Stimulated activated effector memory CD8-positive, alpha-beta T cell treated with anti-CD3 and anti-CD28 coated beads, Interleukin-12 subunit alpha, Interleukin-12 subunit beta, amount 100 ng/mL, for 72 hours (primary cell): Measurements from ENCODE around the gene LYVE1.

ENCODE experiments used
- ATAC-seq: fragments of 150-1000 bp; cut with Tn5 transposase; 2 replicates; pipeline ENCODE4 v1.10.0; 2021
- DNase-seq, 2 donors: peaks; one replicate each; pipeline ENCODE4 v3.0.0; 2021 to 2022; ENCODE audit warnings: low spot score in 2 of 2
- H3K27ac Mint-ChIP-seq: one replicate; pipeline ENCODE4 v1.8.0; 2022; ENCODE audit warnings: mild to moderate bottlenecking, mixed read lengths
- H3K36me3 Mint-ChIP-seq: one replicate; pipeline ENCODE4 v1.8.0; 2022; ENCODE audit warnings: mild to moderate bottlenecking, mixed read lengths
- H3K4me1 Mint-ChIP-seq: one replicate; pipeline ENCODE4 v1.8.0; 2022; ENCODE audit warnings: mixed read lengths
- H3K4me3 Mint-ChIP-seq: one replicate; pipeline ENCODE4 v1.8.0; 2022; ENCODE audit warnings: mild to moderate bottlenecking, mixed read lengths
- H3K9me3 Mint-ChIP-seq: one replicate; pipeline ENCODE4 v1.8.0; 2022; ENCODE audit warnings: mixed read lengths

LYVE1 gene

DNA sequence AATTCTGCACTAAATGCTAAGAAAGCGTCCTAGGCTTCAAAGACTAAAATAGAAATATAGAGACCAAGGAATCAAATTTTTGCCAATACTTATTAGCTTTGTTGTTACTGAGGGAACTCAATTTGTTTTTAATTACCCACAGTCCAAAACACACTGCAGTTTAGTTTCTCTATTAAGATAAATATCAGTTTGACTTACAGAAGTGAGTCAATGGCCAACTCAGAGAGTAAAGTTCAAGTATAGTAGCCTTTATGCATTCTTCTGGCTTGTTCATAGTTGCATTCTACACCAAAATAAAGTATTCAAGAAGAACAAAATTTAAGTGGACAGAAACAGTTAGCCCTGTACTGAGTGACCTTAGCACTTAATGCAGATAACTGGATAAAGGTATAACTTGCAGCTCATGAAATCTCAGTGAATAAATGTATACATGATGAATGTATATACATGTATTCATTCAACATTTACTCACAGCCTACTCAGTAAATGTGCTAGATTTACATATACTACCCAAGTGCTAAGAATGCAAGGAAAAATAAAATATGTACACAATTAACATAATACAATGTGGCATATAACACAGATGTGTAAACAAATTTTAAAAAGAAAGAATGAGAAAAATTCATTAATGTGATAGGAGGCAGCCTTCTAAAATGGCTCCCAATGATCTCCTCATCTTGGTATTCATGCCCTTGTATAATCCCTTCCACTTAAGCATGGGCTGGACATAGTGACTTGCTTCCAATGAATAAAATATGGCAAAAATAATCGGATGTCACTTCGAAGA is 17.8 kb downstream of the LYVE1 start:
- H3K4me1 Mint-ChIP-seq: no peaks in the 10 kb centered on the region
- H3K36me3 Mint-ChIP-seq: no peaks in the 10 kb centered on the region
- DNase-seq: no peak
- no peak overlapping the region for H3K4me3 Mint-ChIP-seq
- peak; percentile 42 for ATAC-seq
- H3K9me3 Mint-ChIP-seq: no peaks in the 10 kb centered on the region
- H3K27ac Mint-ChIP-seq: no peak overlapping the region

- Mint-ChIP-seq H3K9me3 (no peaks in the 10 kb centered on the region), H3K4me1 (peaks cover 9% of the 10 kb centered on the region), H3K36me3 (no peaks in the 10 kb centered on the region), H3K27ac (no peak overlapping the region), H3K4me3 (no peak overlapping the region)
- DNase-seq (no peak), ATAC-seq (no peak)
Observed at GRCh38 chr11:10544491-10545465, 23.7 kb downstream of the LYVE1 start.

DNA sequence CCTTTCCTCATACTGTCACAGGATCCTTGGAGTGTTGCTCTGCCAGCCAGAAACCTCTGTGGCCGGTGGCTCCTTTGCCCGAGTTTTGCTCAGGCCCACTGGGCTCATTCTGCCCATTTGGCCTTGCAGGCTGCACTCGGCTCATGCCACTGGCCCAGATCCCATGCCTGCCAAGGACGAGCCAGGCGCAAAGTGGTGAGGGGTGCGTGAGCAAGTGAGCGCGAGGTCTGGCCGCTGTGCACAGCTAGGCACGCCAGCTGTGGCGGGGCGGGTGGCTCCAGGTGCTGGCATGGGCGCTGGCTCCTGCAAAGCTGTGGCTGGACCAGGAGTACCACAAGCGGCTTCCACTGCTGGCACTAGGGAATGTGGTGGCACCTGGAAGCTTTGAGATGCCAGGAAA is 24.7 kb downstream of the LYVE1 start:
- ATAC-seq: no peak
- H3K36me3 Mint-ChIP-seq: no peaks in the 10 kb centered on the region
- no peak overlapping the region for H3K27ac Mint-ChIP-seq
- peaks cover 13% of the 10 kb centered on the region for H3K4me1 Mint-ChIP-seq
- no peak for DNase-seq
- no peak overlapping the region for H3K4me3 Mint-ChIP-seq
- H3K9me3 Mint-ChIP-seq: no peaks in the 10 kb centered on the region

GRCh38 chr11:10542776-10543175 is 25.7 kb downstream of the LYVE1 start:
- Mint-ChIP-seq H3K4me3 (no peak overlapping the region), H3K4me1 (peaks cover 13% of the 10 kb centered on the region), H3K9me3 (no peaks in the 10 kb centered on the region), H3K36me3 (no peaks in the 10 kb centered on the region), H3K27ac (no peak overlapping the region)
- ATAC-seq (no peak), DNase-seq (no peak)

GRCh38 chr11:10541561-10541930 is 26.9 kb downstream of the LYVE1 start:
- Mint-ChIP-seq H3K27ac (peak overlapping the region; percentile 80), H3K4me3 (peak overlapping the region; percentile 79), H3K4me1 (peaks cover 14% of the 10 kb centered on the region), H3K9me3 (no peaks in the 10 kb centered on the region), H3K36me3 (no peaks in the 10 kb centered on the region)
- DNase-seq (no peak), ATAC-seq (no peak)

DNA sequence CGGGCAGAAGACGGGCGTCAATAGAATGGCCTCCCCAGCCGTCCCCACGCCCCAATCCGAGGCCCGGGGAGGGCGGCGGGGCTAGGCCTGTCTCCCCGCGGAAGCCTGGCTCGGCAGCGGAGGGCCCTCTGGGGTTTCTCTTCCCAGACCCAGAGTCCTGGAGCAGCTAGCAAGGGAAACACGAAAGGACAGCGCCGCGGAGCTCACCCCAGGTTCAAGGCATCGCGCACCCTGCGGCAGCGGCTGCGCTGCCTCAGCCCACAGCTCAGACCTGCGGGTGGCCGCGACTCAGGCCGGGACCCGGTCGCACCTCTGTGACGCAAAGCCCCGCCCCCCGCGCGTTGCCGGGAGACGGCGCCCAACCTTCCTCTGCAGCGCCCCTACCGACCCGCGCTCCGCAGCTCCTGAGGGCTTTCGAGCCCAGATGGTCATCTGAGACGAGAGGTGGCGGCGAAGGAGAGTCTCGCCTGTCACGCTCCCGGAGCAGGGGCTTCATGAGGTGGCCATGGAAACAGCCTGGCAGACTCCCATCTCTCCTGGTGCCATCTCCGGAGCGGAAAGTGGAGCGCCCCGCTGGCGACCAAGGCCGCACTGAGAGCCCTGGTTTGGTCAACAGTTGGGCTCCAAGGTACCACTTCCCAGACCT is 27.4 kb downstream of the LYVE1 start, which contains the start of gene RNF141:
TSS of gene RNF141 (minus strand) at position 273 of the 646 bp plus-strand sequence. CDS start 7,029 bp downstream, outside the sequence.
- peaks cover 19% of the 10 kb centered on the region for H3K4me1 Mint-ChIP-seq
- H3K27ac Mint-ChIP-seq: peak within 1 kb of the TSS; percentile 80
- H3K9me3 Mint-ChIP-seq: no peaks in the 10 kb centered on the region
- H3K4me3 Mint-ChIP-seq: peak within 1 kb of the TSS; percentile 79
- DNase-seq: peak; percentile 98
- ATAC-seq: peak; percentile 99
- no peaks in the 10 kb centered on the region for H3K36me3 Mint-ChIP-seq

DNA sequence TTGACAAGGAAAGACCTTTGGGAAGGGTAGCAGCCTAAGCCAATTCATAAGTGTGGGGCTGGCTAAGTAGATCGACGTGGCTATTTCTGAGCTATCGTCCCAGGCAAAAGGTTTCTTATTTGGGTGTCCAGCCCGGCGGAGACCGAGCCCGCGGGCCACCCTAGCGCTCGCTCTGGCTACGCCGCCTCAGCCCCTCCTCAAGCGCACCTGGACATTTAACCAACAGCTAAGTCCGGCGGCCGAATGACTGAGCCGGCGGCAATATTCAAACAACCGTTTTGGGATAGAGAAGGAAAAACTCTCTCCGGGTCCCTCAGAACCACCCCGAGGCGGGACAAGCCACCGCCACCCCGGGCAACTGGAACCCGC is 27.9 kb downstream of the LYVE1 start:
- Mint-ChIP-seq H3K9me3 (no peaks in the 10 kb centered on the region), H3K4me1 (peaks cover 23% of the 10 kb centered on the region), H3K4me3 (peak overlapping the region; percentile 79), H3K27ac (peak overlapping the region; percentile 80), H3K36me3 (no peaks in the 10 kb centered on the region)
- ATAC-seq (peak; percentile 19), DNase-seq (no peak)

DNA sequence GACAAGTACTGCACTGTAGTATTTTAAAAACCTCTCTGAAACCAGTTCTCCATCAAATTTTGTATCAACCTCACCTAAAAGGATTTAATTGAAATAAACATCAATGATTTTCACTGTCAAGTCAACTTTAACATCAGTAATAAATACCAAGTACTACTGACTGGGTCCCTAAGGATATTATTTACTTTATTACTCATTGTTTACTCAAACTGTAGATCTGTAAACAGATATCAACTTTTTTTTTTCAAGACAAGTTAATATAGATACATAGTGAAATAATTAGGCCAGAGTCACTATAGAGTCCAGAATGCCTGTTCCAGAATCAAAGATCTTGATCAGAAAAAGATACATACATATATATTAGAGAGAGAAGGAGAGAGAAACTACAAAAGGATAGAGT is 29.1 kb downstream of the LYVE1 start:
- H3K36me3 Mint-ChIP-seq: no peaks in the 10 kb centered on the region
- H3K27ac Mint-ChIP-seq: peak overlapping the region; percentile 80
- DNase-seq: no peak
- peaks cover 23% of the 10 kb centered on the region for H3K4me1 Mint-ChIP-seq
- no peaks in the 10 kb centered on the region for H3K9me3 Mint-ChIP-seq
- peak overlapping the region; percentile 79 for H3K4me3 Mint-ChIP-seq
- no peak for ATAC-seq

DNA sequence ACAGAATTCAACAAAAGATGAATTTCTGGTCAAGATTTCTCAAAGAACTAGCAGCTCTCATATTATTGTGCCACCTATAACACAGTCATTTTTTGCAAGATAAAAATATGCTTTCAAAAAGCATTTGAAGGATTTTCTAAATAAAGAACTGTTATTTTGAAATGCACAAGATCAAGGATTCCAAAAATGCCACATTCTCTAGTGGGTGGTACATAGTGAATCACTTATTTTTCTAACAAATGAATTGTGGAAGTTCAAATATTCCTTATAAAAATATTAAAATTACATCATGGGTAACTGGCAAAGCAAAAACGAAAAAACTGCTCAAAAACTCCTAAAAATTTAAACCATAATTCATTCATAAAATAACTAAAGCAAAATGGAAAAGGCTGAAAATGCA is 29.5 kb downstream of the LYVE1 start:
- Mint-ChIP-seq H3K4me1 (peaks cover 23% of the 10 kb centered on the region), H3K27ac (no peak overlapping the region), H3K36me3 (no peaks in the 10 kb centered on the region), H3K9me3 (no peaks in the 10 kb centered on the region), H3K4me3 (no peak overlapping the region)
- ATAC-seq: no peak
- no peak for DNase-seq

DNA sequence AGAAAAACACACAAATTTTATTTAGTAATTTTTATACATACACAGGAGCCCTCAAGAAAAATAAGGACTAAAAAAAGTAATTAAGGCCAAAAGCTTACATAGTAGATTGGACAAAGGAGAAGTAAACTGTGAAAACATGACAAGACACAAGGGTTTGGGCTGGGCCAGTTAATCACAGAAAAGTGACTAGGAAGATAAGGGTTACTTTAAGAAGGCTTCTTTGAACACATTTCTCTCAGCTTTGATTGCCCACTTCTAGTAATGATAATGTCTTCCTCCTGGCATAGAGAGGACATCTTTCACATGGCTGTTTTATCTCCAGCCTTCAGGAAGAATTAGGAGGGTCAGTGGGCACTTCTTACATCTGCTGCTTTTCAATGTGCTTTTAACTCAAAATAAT is 30.9 kb downstream of the LYVE1 start:
- peaks cover 1% of the 10 kb centered on the region for H3K36me3 Mint-ChIP-seq
- peaks cover 23% of the 10 kb centered on the region for H3K4me1 Mint-ChIP-seq
- no peak overlapping the region for H3K4me3 Mint-ChIP-seq
- H3K27ac Mint-ChIP-seq: no peak overlapping the region
- no peaks in the 10 kb centered on the region for H3K9me3 Mint-ChIP-seq
- DNase-seq (no peak), ATAC-seq (no peak)

DNA sequence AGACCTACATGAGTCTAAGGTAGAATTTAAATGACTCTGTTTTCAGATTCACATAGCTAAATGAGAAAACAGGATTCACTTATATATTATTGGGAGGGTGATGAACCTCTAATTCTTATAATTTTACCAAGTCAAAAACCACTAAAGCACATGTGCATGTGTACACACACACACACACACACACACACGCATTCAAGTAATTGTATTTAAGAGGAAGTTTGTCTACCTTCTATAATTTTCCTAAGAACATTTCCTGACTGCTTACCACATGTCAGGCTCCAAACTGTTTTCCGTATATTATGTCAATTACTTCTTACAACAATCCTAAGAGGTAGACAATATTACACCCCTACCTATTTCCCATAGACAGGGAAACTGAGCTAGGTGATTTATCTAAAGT is 34.1 kb downstream of the LYVE1 start:
- H3K4me1 Mint-ChIP-seq: peaks cover 9% of the 10 kb centered on the region
- H3K27ac Mint-ChIP-seq: no peak overlapping the region
- H3K36me3 Mint-ChIP-seq: peaks cover 22% of the 10 kb centered on the region
- H3K9me3 Mint-ChIP-seq: no peaks in the 10 kb centered on the region
- no peak for DNase-seq
- ATAC-seq: no peak
- H3K4me3 Mint-ChIP-seq: no peak overlapping the region

DNA sequence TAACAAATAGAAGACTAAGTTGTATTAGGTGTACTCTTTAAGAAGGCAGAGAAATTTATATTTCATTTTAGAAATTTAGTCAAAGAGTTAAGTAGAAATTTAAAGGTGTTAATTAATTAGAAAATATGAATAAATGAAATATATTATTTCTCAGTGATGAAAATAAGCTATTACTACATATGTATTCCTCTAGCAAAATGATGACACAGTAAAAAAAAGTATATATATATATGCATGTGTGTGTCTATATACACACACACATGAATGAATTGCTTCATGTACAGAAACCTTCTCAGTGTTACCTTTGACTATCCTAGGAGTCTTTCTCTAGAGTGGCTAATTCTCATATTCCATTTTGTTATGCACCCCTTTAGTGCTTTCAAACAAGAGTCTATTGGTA is 35.1 kb downstream of the LYVE1 start:
- Mint-ChIP-seq H3K4me3 (no peak overlapping the region), H3K4me1 (peaks cover 9% of the 10 kb centered on the region), H3K9me3 (no peaks in the 10 kb centered on the region), H3K36me3 (peaks cover 28% of the 10 kb centered on the region), H3K27ac (no peak overlapping the region)
- ATAC-seq (no peak), DNase-seq (no peak)

- DNase-seq: no peak
- Mint-ChIP-seq H3K9me3 (no peaks in the 10 kb centered on the region), H3K27ac (no peak overlapping the region), H3K4me1 (peaks cover 12% of the 10 kb centered on the region), H3K36me3 (peaks cover 28% of the 10 kb centered on the region), H3K4me3 (no peak overlapping the region)
- no peak for ATAC-seq
Observed at GRCh38 chr11:10532526-10532925, 35.9 kb downstream of the LYVE1 start.

DNA sequence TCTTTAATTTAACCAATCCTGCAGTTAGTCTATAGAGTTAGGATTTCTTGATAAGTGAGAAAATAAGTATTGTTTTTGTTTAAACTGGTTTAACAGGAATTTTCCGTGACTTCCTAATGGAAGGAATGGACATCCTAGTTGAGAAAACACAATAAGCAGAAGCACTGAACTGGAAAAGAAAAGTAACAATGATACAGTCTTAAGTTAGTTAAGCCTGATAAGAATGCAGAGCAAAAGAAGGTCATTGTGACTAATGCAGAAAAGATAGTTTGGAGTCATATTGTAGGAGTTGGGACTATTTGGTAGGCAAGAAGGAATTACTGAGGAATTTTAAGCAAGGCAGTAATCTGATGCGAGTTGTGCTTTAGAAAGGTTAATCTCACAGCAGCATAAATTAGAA is 39.2 kb downstream of the LYVE1 start:
- no peak overlapping the region for H3K4me3 Mint-ChIP-seq
- ATAC-seq: no peak
- H3K4me1 Mint-ChIP-seq: peaks cover 13% of the 10 kb centered on the region
- H3K9me3 Mint-ChIP-seq: no peaks in the 10 kb centered on the region
- no peak overlapping the region for H3K27ac Mint-ChIP-seq
- H3K36me3 Mint-ChIP-seq: peaks cover 39% of the 10 kb centered on the region
- no peak for DNase-seq

- no peaks in the 10 kb centered on the region for H3K9me3 Mint-ChIP-seq
- DNase-seq (no peak), ATAC-seq (no peak)
- H3K4me1 Mint-ChIP-seq: peaks cover 13% of the 10 kb centered on the region
- peaks cover 48% of the 10 kb centered on the region for H3K36me3 Mint-ChIP-seq
- H3K27ac Mint-ChIP-seq: peak overlapping the region; percentile 4
- no peak overlapping the region for H3K4me3 Mint-ChIP-seq
Observed at GRCh38 chr11:10528121-10528520, 40.3 kb downstream of the LYVE1 start.
